DMS114 treated with DMSO at 0.1 percent for 48 hours (cell line): Measurements from ENCODE around the gene CDK5RAP2.

Experiments
- DNase-seq: peaks from one replicate; lab custom pipeline; 2025; ENCODE audit not compliant: unreplicated experiment; lab: John Stamatoyannopoulos, UW

The CDK5RAP2 gene

DNA sequence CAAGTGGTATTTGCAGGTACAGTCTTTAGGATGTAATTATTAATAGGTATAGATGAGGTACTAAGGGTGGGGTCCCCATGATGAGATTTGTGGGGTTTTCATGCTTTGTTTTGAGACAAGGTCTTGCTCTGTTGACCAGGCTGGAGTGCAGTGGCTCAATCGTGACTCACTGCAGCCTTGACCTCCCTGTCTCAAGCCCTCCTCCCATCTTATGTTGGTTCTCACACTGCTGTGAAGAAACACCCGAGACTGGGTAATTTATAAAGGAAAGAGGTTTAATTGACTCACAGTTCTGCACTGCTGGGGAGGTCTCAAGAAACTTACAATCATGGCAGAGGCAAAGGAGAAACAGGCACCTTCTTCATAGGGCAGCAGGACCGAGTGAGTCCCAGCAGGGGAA lies 217.5 kb downstream of the CDK5RAP2 start:
- DNase-seq = no peak

DNA sequence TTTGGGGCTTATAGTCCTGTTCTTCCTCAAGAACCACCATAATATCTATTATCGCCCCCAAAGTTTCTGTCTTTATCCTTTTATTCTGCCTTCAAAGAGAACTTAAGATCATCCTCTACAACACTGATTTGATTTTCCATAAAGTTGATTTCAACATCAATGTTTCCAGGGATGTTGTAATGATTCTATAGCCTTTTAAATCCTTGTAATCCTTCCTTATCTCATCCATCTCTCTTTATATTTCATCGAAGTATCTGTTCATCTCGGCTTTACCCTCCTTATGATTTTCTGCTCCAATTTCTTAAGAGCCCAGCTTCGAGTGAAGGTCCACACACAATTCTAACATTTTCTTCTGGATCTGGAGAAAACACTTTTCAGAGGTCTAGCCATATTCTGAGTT lies 218.4 kb downstream of the CDK5RAP2 start:
- DNase-seq = no peak

DNA sequence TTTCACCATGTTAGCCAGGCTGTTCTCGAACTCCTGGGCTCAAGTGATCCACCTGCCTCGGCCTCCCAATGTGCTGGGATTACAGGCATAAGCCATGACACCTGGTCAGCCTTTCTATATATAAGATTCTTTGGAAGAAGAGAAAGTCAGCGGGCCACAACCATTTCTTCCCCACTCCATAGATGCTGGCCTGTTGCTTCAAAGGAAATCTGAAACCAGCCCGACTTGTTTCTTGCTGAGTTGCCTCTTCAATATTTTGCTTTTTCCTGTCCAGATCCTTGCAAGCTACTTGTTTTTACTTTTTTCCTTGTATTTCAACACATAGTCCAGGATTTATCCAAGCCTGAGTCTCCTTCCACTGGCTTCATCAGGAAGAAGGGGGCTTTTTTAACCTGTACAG lies 219.5 kb downstream of the CDK5RAP2 start:
- no peak for DNase-seq

DNA sequence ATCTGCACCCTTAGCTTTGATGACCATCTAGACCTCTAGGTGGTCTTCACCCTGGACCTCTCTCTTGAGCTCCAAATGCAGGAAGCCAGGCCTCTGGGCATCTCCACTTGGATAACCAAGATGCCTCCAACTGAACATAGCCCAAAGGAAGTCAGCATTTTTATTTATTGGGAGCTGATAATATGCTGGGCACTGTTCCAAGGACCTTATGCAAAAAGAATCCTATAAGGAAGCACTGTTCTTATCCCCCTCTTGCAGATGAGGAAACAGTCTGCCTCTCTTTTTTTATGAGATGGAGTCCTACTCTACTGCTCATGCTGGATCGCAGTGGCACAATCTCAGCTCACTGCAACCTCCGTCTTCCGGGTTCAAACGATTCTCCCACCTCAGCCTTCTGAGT lies 219.9 kb downstream of the CDK5RAP2 start:
- DNase-seq = no peak

DNA sequence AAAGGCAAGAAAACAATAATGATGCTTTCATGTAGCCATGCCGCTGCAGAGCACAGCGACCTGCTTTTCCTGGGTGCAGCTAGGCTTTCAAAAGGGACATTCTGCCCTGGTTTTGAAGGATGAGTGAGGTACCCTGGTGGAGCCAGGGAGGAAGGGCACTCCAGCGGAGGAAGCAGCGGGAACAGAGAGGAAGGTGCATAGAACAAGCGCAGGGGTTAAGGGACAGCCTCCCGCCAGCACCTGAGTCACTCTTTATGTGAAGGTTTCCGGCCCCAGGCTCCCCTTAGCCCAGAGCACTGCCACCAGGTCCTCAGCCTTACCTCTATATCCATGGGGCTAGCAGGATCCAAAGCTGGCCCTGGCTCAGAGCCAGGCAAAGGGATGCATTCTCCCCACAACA lies 221.1 kb downstream of the CDK5RAP2 start:
- no peak for DNase-seq

DNA sequence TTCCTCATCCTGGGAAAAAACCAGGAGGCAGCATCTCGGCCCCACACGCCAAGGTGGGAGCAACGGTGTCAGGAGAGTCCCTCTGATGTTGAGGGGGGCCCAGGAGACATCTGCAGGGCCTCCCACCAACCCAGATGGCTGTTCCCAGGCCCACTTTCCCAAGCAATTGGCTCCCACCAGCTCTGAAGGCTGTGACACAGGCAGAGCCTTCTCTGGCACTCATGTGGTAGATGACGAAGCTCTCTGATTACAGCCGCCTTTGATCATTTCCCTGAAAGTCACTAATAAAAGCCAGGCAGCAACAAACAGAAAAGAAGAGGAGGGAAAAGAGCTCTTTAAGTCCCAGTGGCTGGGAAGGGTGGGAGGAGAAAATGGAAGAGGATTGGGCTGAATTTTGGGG lies 226.5 kb downstream of the CDK5RAP2 start:
- DNase-seq = no peak

DNA sequence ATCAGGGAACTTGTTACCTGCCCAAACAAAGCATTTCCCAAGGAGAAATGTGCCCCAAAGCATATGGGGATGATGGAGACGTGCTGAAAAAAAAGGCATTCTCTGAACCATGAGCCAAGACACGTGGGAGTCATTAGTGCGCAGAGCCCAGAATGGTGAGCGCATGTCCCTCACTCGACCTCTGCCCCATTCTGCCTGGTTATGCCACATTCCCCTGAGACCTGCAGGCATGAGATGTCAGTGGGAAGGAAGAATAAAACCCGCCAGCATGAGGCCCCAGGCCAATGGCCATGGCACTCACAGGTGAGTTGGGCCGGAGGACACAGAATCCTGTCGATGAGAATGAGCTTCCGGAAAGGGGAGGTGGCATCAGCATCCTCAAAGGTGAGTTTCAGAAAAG lies 228.9 kb downstream of the CDK5RAP2 start:
- DNase-seq = no peak

DNA sequence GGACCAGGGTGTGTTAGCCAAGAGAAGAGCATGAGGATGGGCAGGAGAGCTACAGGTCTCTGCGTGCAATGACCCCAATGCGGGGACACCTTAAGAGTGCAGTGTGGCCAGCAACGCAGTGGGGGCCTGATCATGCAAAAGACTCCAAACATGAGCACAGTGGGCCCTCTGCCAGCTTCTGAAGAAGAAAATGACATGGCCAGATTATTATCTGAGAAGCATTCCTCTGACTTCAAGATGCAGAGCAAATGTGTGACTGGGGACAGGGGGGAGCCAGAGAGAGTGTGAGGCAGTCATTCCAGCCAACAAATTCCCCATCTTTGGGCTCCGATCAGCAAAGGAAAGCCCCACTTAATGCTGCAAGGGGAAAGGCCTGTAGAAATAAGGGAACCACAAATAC lies 229.4 kb downstream of the CDK5RAP2 start:
- DNase-seq = no peak

DNA sequence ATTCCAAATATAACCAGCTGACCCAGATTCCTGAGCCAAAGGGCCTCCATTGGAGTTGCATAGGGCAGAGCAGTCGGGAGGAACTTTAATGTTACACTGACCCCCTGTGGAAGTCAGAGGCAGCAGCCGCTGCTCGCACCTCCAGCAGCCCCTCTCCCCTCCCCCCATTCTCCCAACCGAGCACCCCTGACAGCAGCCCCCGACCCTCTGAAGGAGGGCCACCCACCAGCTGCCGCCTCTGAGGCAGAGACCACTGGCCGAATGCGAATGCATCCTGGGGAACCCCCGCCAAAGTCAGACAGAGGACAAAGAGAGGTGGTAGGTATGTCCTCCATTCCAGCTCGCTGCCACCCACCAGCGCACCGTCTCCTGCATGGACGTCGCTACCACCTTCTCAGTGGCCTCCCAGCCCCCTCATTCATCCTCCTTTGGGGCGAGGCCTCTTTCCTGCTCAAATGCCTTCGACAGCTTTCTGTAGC lies 231.0 kb downstream of the CDK5RAP2 start:
- DNase-seq = peak; percentile 28

DNA sequence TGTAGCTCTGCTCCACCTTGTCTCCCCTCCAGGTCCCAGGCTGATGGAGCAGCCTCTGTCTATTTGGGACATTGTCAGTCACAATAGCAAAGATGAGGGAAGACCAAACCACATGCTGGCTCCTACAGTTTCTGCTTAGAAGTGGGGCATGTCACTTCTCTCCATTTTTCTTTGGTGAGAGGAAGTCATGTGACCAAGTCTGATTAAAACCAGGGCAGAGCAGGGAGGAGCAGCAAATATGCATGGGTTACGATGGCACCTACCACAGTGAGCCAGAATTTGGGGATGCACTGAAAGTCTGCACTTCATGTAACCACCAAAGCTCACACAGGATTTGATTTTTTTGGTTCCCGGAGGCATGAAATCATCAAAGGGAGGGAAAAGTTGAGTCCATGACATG lies 234.6 kb downstream of the CDK5RAP2 start:
- DNase-seq = no peak

DNA sequence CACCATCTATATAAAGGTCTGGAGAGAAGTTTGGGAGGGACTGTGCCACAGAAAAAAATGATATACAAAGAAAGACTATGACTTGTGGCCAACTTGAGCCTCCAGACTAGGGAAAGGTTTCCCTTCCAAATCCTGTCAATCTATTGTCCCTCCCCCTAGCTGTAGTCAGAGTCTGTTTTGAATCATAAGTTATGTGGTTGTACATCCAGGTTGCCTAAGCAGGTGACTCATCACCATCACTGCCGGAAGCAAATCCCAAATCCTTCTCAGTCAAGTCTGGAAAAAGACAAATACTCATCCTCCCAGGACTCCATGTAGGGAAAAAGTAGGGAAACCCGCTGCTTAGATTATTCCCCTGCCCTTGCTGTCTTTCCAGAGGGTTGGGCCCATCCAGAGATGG lies 235.7 kb downstream of the CDK5RAP2 start:
- no peak for DNase-seq

DNA sequence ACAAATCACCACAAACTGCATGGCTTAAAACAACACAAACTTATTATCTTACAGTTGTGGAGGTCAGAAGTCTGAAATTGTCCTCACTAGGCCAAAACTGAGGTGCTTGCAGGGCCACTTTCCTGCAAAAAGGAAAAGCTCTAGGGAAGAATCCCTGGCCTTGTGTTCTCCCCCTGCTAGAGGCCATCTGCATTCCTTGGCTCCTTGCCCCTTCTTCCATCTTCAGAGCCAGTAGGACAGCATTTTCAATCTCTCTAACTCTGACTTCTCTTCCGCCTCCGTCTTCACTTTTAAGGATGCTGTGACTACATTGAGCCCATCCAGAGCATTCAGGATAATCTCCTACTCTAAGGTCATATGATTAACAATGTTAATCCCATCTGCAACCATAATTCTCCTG lies 236.6 kb downstream of the CDK5RAP2 start:
- DNase-seq = no peak
